Upper lobe of left lung (tissue), 6 donors: ENCODE data around the gene PTPRF. TPM values are rescaled to one million over a fixed set of nuclear protein-coding genes. Genes with fewer than 3 reads are reported as not detected.

Source experiments
- ATAC-seq, 2 donors: fragments of 200-7000 bp; cut with Tn5 transposase; one replicate each; pipeline ENCODE4 v1.9.1; 2022; ENCODE audit warnings: mild to moderate bottlenecking in 2 of 2, moderate library complexity in 2 of 2; ENCODE audit not compliant: low FRiP score in 2 of 2
- DNase-seq, 2 donors: peaks; one replicate each; pipeline ENCODE4 v3.0.0-alpha.2; 2019 to 2020
- H3K27ac ChIP-seq, 4 donors: fragments of 200-600 bp; sonication (generic); one replicate each; pipeline ENCODE4 v1.5.1; 2016 to 2019
- H3K27me3 ChIP-seq, 4 donors: fragments of 200-600 bp; sonication (generic); one replicate each; pipeline ENCODE4 v1.5.1; 2017 to 2019
- H3K36me3 ChIP-seq, 4 donors: fragments of 200-600 bp; sonication (generic); one replicate each; pipeline ENCODE4 v1.5.1; 2016 to 2019
- H3K4me1 ChIP-seq, 4 donors: fragments of 200-600 bp; sonication (generic); one replicate each; pipeline ENCODE4 v1.5.1; 2018 to 2019
- H3K4me3 ChIP-seq, 4 donors: fragments of 200-600 bp; sonication (generic); one replicate each; pipeline ENCODE4 v1.5.1; 2017 to 2019; ENCODE audit warnings: mild to moderate bottlenecking in 2 of 4, moderate library complexity in 1 of 4
- H3K9me3 ChIP-seq, 4 donors: fragments of 200-600 bp; sonication (generic); one replicate each; pipeline ENCODE4 v1.5.1; 2018 to 2019
- EP300 ChIP-seq, 4 donors: sonication (generic); formaldehyde crosslinking; IDR thresholded peaks; one replicate each; pipeline ENCODE4 v1.5.1; 2017; ENCODE audit warnings: antibody characterized with exemption in 4 of 4, control low read depth in 2 of 4
- POLR2A ChIP-seq, 4 donors: fragments of 450-650 bp; IDR thresholded peaks; one replicate each; pipeline ENCODE4 v1.5.1; 2016 to 2017; ENCODE audit warnings: antibody characterized with exemption in 4 of 4, mild to moderate bottlenecking in 2 of 4
- POLR2AphosphoS5 ChIP-seq, 2 donors: sonication (generic); formaldehyde crosslinking; IDR thresholded peaks; one replicate each; pipeline ENCODE4 v1.5.1; 2017; ENCODE audit warnings: antibody characterized with exemption in 2 of 2
- whole genome bisulfite sequencing, 2 donors: methylation state at CpG; one replicate each; pipeline ENCODE4 v1.1.5; 2017 to 2018; 5-methylcytosine and 5-hydroxymethylcytosine counted together
- total RNA-seq, 6 donors: library from RNA; depleted of rRNA in 4 of 6; stranded (reverse); fragments of >200 nt in 4 of 6; gene quantifications; one replicate each; pipeline versions ENCODE4 v1.1.0 to v1.2.1, GENCODE V29; 2016 to 2021
- TF ChIP-seq, protein P1 (sequence below), 6 experiments: fragments of 450-650 bp in 4 of 6; fragments of 200-600 bp in 2 of 6; sonication (generic) in 2 of 6; IDR thresholded peaks; one replicate each; pipeline ENCODE4 v1.5.1; 2016 to 2019; ENCODE audit warnings: antibody characterized with exemption in 6 of 6
- donor health status: DM: no; HTN: no; CAD: no; lungs with moderate emphysema.
- donor health status: DM: no; HTN: yes; CAD: no; lungs with severe emphysema.

PTPRF gene
- total RNA-seq, 6 donors from 2014 or later, result 133 to 201 (median 171) TPM

DNA sequence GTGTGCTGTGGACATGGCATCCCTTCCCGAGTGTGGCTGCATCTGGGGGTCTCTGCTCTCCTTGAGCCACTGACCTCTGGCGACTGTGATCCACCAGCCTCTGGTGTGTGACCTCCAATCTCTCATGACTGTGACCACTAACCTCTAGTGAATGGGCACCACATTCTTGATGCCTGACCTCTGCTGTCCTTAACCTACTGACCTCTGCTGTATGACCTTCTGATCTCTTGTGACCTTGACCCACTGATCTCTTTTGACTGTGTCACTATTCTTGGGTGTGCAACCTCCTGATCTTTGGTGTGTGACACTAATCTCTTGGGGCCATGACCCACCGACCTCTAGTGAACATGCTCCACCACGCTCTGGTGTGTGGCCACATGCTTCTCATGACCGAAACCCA lies 73.5 kb downstream of the PTPRF start:
- Histone ChIP-seq H3K9me3 (no peaks in the 10 kb centered on the region), H3K4me3 (no peak overlapping the region), H3K27ac (no peak overlapping the region), H3K4me1 (peaks cover 0 to 2% (median 0%) of the 10 kb centered on the region in 4 donors), H3K36me3 (peaks cover 2 to 62% (median 27%) of the 10 kb centered on the region in 4 donors), H3K27me3 (no peaks in the 10 kb centered on the region)
- TF ChIP-seq, protein P1, sequence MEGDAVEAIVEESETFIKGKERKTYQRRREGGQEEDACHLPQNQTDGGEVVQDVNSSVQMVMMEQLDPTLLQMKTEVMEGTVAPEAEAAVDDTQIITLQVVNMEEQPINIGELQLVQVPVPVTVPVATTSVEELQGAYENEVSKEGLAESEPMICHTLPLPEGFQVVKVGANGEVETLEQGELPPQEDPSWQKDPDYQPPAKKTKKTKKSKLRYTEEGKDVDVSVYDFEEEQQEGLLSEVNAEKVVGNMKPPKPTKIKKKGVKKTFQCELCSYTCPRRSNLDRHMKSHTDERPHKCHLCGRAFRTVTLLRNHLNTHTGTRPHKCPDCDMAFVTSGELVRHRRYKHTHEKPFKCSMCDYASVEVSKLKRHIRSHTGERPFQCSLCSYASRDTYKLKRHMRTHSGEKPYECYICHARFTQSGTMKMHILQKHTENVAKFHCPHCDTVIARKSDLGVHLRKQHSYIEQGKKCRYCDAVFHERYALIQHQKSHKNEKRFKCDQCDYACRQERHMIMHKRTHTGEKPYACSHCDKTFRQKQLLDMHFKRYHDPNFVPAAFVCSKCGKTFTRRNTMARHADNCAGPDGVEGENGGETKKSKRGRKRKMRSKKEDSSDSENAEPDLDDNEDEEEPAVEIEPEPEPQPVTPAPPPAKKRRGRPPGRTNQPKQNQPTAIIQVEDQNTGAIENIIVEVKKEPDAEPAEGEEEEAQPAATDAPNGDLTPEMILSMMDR (IDR thresholded peaks at IDR 0.05), result no peak
- no peak for TF ChIP-seq EP300 (IDR thresholded peaks at IDR 0.05)
- TF ChIP-seq POLR2AphosphoS5 (IDR thresholded peaks at IDR 0.05), result no peak
- no peak for TF ChIP-seq POLR2A (IDR thresholded peaks at IDR 0.05)
- DNase-seq (no peak), ATAC-seq (no peak)
- 95 to 97% methylated on average over 5 of the region's 5 CpGs for WGBS, 2 donors

DNA sequence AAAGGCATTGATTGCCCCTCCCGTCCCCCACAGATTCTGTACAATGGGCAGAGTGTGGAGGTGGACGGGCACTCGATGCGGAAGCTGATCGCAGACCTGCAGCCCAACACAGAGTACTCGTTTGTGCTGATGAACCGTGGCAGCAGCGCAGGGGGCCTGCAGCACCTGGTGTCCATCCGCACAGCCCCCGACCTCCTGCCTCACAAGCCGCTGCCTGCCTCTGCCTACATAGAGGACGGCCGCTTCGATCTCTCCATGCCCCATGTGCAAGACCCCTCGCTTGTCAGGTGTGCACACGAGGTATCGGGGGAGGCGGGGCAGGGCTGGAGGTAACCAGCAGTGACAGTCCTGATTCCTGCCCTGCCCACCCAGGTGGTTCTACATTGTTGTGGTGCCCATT lies 74.5 kb downstream of the PTPRF start:
- ATAC-seq, result no peak

DNA sequence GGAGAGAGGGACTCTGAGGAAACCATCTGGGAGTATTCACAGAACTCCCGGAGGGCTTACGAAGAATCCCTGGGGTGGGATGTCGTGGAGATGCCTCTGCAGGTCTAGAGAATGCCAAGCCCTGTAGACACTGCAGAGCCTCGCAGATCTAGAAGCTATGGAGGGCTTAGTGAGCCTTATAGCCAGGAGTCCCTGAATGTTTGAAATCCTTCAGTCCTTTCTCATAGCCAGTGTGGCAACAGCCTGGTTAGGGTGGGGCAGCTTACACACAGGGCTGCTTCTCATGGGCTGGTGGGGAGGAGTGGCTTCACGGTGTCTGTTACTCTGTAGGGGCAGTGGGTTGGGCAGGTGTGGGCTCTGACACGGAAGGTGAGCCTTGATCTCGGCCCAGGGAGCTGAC lies 75.1 kb downstream of the PTPRF start:
- ATAC-seq (no peak), DNase-seq (no peak)
- Histone ChIP-seq H3K9me3 (no peaks in the 10 kb centered on the region), H3K27ac (no peak overlapping the region), H3K4me1 (no peaks in the 10 kb centered on the region), H3K4me3 (no peak overlapping the region), H3K36me3 (peaks cover 7 to 77% (median 31%) of the 10 kb centered on the region in 4 donors), H3K27me3 (no peaks in the 10 kb centered on the region)
- TF ChIP-seq POLR2AphosphoS5 (IDR thresholded peaks at IDR 0.05), result no peak
- TF ChIP-seq, protein P1 (IDR thresholded peaks at IDR 0.05), result no peak
- TF ChIP-seq POLR2A (IDR thresholded peaks at IDR 0.05), result no peak
- no peak for TF ChIP-seq EP300 (IDR thresholded peaks at IDR 0.05)
- WGBS, 2 donors, result 88 to 90% methylated on average over 5 to 7 of the region's 7 CpGs

More for the DNA sequence above, 74.5 kb downstream of the PTPRF start:
- no peaks in the 10 kb centered on the region for H3K27me3 ChIP-seq
- no peak for DNase-seq
- no peak overlapping the region for H3K27ac ChIP-seq
- H3K4me3 ChIP-seq, result no peak overlapping the region
- H3K9me3 ChIP-seq, result no peaks in the 10 kb centered on the region
- peaks cover 7 to 72% (median 31%) of the 10 kb centered on the region in 4 donors for H3K36me3 ChIP-seq
- no peaks in the 10 kb centered on the region for H3K4me1 ChIP-seq
- TF ChIP-seq POLR2A (IDR thresholded peaks at IDR 0.05) (no peak), POLR2AphosphoS5 (IDR thresholded peaks at IDR 0.05) (no peak), EP300 (IDR thresholded peaks at IDR 0.05) (no peak)
- TF ChIP-seq, protein P1 (IDR thresholded peaks at IDR 0.05), result no peak
- WGBS, 2 donors, result 95% methylated on average over 10 to 18 of the region's 18 CpGs

DNA sequence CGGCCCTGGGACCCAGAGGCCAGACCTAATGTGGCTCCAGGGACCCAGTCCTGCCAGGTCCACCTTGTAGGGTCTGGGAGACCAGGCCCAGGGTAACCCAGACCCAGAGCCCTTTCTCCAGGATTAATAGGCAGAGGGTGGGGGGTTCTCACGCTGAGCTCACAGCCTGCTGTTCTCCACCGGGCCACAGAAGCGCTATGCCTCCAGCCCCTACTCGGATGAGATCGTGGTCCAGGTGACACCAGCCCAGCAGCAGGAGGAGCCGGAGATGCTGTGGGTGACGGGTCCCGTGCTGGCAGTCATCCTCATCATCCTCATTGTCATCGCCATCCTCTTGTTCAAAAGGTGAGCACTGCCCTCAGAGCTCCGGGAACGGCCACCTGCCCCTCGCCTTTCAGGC lies 75.9 kb downstream of the PTPRF start:
- WGBS, 2 donors, result 95 to 96% methylated on average over 7 to 13 of the region's 13 CpGs
- no peaks in the 10 kb centered on the region for H3K27me3 ChIP-seq
- no peaks in the 10 kb centered on the region for H3K4me1 ChIP-seq
- ATAC-seq (no peak), DNase-seq (no peak)
- H3K27ac ChIP-seq, result no peak overlapping the region
- no peaks in the 10 kb centered on the region for H3K9me3 ChIP-seq
- H3K36me3 ChIP-seq, result peaks cover 7 to 75% (median 35%) of the 10 kb centered on the region in 4 donors
- no peak for TF ChIP-seq POLR2AphosphoS5 (IDR thresholded peaks at IDR 0.05)
- TF ChIP-seq, protein P1 (IDR thresholded peaks at IDR 0.05), result no peak
- no peak for TF ChIP-seq EP300 (IDR thresholded peaks at IDR 0.05)
- no peak for TF ChIP-seq POLR2A (IDR thresholded peaks at IDR 0.05)
- no peak overlapping the region for H3K4me3 ChIP-seq

DNA sequence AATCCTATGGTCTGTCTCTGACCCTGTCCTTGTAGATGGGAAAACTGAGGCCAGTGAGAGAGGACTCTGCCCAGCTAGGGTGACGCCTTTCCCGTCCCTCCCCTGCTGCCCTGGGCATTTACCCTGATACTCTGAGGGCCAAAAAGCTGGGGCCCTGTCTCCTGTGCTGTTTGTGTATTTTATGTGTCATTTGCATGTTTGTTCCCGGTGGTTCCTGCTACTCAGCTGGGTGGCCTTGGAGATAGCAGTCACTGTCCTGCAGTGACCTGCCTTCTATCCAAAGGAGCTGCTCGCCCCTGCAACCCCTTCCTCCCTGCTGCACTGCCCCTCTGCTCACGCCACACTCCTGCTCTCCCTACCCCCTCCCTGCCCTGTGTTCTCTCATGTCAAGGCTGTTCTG lies 78.1 kb downstream of the PTPRF start:
- H3K27ac ChIP-seq, result no peak overlapping the region
- no peak overlapping the region for H3K4me3 ChIP-seq
- H3K27me3 ChIP-seq, result no peaks in the 10 kb centered on the region
- DNase-seq (no peak), ATAC-seq (no peak)
- 89 to 90% methylated on average over 5 of the region's 5 CpGs for WGBS, 2 donors
- TF ChIP-seq, protein P1 (IDR thresholded peaks at IDR 0.05), result no peak
- TF ChIP-seq POLR2A (IDR thresholded peaks at IDR 0.05) (no peak), EP300 (IDR thresholded peaks at IDR 0.05) (no peak), POLR2AphosphoS5 (IDR thresholded peaks at IDR 0.05) (no peak)
- H3K36me3 ChIP-seq, result peaks cover 7 to 79% (median 40%) of the 10 kb centered on the region in 4 donors
- H3K9me3 ChIP-seq, result no peaks in the 10 kb centered on the region
- no peaks in the 10 kb centered on the region for H3K4me1 ChIP-seq
